ENCODE results near the gene PLXNC1.

GRCh38 chr12:94126067-94126466 is 22.3 kb upstream of the PLXNC1 start:
- no peak for TF ChIP-seq CTCF (IDR thresholded peaks at IDR 0.05)
- no peak for TF ChIP-seq POLR2A (IDR thresholded peaks at IDR 0.05)
- no peak for TF ChIP-seq EP300 (IDR thresholded peaks at IDR 0.05)
